ENCODE data around the gene ACSL6.

The ACSL6 gene

DNA sequence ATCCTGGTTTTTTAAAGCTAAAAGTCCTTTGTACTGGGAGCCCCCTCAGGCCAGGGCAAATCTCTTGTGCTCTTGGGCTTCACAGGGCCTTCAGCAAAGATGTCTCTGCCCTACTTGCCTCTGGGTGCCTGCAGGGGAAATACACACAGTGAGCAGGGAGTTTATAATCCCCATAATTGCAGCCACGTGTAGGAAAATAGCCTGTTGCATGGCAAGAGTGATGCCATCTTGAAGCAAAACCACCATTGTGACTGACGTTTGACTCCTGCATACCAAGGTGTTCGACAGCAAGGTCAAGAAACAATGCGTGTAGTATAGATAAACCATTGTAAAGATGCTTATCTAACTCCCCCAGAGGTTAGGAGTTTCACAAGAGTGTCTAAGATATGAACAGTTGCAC is 37.6 kb upstream of the ACSL6 start:
- DNase-seq (ENCODE audit: low read depth, low spot score), result no peak

DNA sequence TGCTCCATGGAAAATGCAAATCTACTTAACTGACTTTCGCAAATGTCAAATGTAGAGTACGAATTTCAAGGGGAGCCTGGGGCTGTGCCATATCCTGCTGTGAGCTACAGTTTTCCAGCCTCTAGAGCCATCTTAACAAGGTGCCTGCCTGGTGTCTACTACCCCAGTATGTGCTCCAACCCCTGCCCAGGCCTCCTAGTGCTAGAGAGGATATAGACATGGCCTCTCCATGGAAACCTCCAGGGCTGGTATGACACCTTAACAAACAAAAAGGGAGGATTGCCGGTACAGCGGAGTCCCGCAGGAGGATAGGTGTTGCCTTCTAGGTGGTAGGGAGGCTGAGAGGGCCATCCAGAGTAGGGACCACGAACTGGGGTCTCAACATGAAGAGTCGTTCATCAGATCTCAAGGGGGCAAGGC is 35.4 kb upstream of the ACSL6 start:
- DNase-seq (ENCODE audit: low read depth, low spot score), result no peak

DNA sequence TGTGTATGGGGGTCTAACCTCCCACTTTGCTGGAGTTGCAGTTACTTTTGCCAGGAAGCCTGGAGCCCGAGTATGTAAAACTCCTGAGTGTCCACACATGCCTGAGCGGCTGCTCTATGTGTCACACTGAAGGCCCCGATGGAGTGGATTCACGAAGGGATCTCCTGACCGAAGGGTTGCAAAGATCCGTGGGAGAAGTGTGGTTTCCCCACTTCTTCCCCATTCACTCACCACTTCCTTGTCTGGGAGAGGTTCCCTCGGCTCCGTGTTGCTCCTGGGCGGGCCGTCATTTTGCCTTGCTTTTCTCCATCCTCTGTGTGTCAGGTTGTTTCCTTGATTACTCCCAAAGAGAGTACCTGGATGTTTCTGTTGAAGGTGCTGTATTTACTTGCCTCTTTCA is 32.7 kb upstream of the ACSL6 start:
- DNase-seq (ENCODE audit: low read depth, low spot score), result no peak

DNA sequence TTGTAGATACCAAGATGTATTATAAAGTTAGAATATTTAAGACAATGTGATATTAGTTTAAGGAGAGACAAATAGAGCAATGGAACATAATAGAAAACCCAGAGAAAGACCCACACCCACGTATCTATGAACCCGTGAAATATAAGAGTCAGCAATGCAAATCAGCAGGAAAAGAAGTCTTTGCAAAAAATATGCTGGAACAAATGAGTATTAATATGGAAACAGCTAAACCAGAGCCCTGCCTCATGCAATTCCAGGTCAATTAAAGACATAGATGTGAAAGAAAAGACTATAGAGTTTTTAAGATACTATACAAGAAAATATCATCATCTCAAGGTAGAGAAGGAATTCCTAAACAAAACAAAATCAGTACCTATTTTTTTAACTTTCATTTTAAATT is 25.9 kb upstream of the ACSL6 start:
- DNase-seq (ENCODE audit: low read depth, low spot score), result no peak

- no peak for DNase-seq (ENCODE audit: low read depth, low spot score)
These were observed 21.7 kb upstream of the ACSL6 start for GRCh38 chr5:132033122-132033521.

DNA sequence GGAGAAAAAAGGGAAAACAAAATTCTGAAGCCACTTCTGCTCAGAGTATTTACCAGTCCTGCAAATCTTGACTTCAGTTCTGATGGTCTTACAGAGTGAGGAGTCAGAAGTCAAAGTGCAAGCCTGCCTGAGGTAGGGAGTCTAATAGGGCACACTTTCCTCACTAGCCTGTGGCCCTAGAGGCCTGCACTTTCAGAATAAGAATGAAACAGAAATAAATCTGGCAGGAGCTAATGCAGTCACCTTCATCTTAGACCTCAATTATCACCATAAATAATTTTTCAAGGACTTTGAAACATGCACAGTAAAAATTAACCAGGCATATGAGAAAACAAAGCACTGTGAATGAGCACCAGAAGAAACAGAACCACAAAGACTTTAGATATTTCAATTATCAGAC is 20.7 kb upstream of the ACSL6 start:
- DNase-seq (ENCODE audit: low read depth, low spot score), result no peak

- no peak for DNase-seq (ENCODE audit: low read depth, low spot score)
These were observed 19.2 kb upstream of the ACSL6 start for GRCh38 chr5:132030610-132031009.

DNA sequence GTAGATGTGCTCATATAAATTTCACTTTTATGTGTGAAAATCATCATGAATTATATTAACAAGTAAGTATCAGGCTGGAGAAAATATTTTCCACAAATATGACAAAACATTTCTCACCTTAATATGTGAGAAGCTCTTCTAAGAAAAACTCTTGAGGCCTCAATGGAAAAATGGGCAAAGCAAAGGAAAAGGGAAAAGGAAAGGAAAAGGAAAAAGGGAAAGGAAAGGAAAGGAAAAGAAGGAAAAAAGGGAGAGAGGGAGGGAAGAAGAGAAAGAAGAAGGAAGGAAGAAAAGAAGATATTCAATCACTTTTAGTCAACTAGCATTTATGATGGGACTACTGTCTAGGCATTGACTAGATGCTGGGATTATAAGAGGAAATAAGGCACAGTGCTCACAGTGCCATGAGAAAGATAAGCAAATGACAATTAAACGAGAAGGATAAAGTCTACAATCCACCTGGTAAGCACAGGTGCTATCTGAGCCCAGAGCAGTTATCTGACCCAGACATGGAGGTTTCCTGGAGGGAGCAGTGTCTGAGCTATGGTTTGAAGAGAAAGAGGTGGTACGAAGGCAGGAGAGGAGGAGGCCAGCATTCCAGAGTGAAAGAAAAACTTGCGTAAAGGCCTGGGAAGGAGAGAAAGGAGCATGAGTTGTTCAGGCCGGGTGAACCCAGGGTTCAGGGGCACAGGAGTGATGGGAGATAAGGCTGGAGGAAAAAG is 18.3 kb upstream of the ACSL6 start:
- no peak for DNase-seq (ENCODE audit: low read depth, low spot score)

DNA sequence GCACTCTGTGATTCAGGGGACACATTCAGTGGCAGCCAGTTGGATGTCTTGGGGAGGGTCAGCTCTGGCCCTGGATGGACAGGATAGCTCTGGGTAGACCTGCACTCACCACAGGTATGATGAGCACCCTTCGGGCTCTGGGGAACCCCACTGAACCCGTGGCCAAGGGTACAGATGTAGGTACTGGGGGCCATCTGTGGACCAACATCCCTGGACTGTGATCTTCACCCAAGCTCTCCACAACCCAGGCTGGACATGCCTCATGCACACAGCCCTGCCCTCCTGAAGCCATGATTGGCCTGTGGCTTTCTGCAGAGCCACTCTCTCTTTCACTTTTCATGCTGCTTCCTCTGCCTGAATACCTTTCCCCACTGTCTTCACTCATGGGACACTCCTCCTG is 15.6 kb upstream of the ACSL6 start:
- no peak for DNase-seq (ENCODE audit: low read depth, low spot score)

DNA sequence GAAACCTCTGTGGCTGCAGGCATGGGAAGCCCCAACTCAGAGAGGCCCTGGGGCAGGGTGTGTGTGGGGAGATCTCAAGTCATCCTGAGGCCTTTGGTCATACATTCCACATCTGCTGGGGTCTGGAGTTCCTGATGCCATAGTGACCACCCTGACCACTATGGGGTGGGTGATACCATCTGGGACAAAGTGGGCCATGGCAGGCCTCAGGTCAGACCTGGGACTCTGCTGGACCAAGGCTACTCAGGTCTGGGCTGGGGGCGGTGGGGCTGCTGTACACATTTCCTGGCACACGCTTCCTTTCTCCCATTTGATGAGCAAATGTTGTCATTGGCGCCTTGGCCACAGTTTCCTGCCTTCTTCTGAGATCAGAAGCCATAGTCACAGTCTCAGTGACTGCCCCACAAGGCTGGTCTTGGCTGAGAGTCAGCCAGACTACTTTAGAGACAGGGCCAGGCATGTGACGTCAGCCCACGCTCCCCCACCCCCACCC is 15.1 kb upstream of the ACSL6 start:
- no peak for DNase-seq (ENCODE audit: low read depth, low spot score)

DNA sequence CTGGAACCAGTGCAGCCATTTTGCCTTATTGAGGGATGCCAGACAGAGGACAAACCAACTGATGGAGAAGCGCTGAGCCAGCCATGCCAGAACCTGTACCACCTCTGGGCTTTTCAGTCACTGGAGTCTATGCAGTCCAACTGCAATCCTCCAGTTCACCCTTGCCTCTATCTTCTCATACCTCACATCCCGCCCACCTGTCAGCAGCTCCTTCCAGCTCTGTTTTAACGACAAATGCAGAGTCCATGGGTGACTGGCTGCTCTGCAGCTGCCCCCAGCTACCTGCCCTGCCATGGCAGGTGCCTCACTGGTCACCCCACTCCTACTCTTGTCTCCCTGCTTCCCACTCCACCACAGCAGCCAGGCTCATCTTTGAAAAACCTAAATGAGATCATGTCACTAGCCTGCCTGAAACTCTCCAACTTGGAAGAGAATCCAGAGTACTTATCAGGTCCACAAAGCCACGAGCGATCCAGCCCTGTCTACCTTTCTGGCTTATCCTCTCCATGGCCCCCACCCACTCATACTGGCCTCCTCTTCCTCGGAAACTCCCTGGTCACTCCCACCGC is 14.0 kb upstream of the ACSL6 start:
- DNase-seq (ENCODE audit: low read depth, low spot score), result no peak

DNA sequence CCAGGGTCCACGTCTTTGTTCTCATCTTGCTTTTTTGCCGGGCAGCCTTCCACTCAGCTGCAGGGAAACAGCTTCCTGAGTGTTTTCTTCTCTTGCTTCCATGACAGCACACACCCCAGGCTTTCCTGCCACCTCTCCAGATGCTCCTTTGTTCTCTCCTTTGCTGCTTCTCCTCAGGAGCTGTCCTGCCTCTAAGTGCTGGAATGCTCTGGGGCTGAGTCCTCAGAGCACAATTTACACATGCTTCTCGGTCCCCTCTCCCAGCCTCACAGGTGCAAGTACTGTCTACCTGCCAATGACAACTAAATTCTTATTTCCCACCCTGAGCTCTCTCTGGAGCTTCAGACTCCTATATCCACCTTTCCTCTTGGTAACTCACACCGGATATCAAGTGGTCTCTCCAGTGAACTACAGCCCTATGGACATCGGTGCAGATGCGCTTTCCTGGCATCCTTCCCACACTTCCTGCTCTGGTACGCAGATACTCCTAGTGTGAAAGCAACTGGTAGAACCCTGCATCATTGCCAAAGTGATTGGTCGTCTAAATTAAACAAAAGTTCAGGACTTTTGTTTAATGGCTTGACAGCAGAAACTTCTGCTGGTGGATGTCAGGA is 13.4 kb upstream of the ACSL6 start:
- no peak for DNase-seq (ENCODE audit: low read depth, low spot score)

DNA sequence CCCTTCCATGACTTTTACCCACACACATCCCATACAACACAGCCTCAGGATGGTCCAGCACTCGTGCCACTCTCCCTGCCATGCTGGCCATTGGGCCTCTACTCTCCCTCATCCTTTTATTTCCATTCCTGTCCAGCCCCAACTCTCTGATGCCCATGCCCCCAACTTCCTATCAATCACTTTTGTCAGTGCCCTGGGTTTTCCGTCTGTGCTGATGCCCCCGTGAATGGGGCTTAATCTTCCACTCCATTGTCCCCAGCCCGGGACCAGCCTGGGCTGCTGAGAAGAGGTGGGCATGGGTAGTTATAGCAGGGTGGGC is 12.6 kb upstream of the ACSL6 start:
- DNase-seq (ENCODE audit: low read depth, low spot score), result no peak

- DNase-seq (ENCODE audit: low read depth, low spot score), result no peak
These were observed 12.0 kb upstream of the ACSL6 start for GRCh38 chr5:132023258-132024116.

GRCh38 chr5:132022737-132023136 is 11.3 kb upstream of the ACSL6 start:
- DNase-seq (ENCODE audit: low read depth, low spot score), result no peak

GRCh38 chr5:132021654-132022053 is 10.2 kb upstream of the ACSL6 start:
- no peak for DNase-seq (ENCODE audit: low read depth, low spot score)

GRCh38 chr5:132020568-132021339 is 9.3 kb upstream of the ACSL6 start:
- no peak for DNase-seq (ENCODE audit: low read depth, low spot score)

DNA sequence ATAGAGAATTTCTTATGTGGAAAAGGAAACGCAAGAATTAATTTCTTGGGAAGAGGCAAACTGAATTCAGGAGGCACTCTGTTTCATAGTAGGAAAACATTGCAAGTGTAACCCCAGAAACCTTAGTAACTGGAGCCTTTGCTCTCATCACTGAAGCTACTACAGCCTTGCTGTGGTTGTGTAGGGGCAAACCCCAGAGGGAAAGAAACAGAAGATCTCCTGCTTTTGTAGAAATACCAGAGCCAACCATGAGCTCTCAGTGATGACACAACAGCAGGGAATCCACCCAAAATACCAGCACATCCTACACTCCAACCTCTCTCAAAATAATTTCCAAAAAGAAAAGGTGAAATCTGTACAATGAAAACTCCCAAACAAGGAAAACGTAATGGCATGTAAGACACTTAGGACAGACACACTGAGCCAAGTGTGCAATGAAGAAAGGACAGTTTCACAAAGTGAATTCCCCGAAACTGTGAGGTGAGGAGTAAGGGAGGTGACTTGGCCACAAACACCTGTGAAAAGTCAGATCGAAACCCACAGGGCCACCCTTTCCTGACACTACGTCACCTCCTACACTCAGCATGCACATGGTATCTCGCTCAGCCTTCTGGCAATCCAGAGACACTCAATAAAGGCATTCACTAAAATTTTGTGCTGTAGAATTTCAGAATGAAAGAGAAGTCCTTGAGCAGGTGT is 8.5 kb upstream of the ACSL6 start:
- DNase-seq (ENCODE audit: low read depth, low spot score), result no peak

DNA sequence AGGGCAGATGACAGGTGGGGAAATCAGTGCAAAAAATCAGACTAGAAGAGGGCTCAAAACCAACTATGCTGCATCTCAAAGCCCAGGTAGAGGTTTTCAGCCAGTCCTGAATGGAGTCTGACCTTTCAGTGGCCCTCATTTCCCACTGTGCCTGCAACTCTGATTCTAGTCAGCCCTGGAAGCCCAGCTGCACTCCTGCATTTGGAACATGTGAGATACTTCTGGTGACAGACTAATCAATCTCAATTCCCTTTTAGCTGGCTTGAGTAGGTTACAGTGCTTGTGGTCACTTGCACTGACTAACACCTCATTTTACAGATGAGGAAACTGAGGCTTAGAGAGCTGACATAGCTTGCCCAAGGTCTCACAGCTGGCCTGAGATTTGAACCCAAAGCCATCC is 7.9 kb upstream of the ACSL6 start:
- DNase-seq (ENCODE audit: low read depth, low spot score), result no peak

- DNase-seq (ENCODE audit: low read depth, low spot score), result no peak
These were observed 6.5 kb upstream of the ACSL6 start for GRCh38 chr5:132017738-132018625.
